HG03095 (cell line): ENCODE measurements around the gene ZNF223.

Experiments
- ATAC-seq: cut with Tn5 transposase; IDR thresholded peaks from one replicate; pipeline ENCODE4 v1.9.1; 2021; ENCODE audit warnings: moderate library complexity; ENCODE audit not compliant: unreplicated experiment

ZNF223 gene

DNA sequence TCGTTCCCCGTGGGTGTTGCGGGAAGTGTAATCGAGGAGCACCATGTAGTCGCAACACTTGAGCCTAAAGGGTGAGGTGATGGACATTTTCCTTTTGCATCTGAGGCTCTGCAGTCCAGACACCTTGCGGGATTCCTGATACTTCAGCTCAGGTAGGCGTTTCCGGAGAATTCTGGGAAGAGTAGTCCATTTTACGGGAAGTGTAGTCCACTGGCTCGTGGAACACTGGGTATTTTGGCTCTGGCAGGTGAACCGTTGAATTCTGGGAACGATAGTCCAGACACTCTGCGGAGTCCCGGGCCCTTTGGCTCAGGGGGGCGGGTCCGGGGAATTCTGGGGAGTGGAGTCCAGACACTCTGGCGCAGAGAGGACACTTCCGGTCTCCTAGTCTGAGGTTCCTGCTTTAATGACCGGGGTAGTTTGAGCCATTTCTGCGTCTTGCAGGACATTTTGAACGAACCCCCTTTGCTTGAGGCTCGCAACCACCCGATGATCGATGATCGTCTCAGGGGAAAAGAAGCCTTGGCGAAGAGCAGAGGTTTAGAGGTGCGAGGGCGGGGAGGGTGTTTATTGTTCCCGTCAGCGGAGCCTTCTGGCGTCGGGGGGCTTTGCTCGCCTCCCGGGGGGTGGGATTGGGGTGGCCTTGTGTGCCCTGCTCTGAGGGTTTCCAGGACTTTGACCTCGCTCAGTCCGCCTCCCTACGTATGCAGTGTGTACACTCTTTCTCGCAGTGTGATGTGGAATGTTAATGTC lies at the start of gene ZNF223:
TSS of gene ZNF223 (plus strand) at position 387 of the 753 bp plus-strand sequence. CDS start 3,141 bp downstream, outside the sequence.
- ATAC-seq = no peak

DNA sequence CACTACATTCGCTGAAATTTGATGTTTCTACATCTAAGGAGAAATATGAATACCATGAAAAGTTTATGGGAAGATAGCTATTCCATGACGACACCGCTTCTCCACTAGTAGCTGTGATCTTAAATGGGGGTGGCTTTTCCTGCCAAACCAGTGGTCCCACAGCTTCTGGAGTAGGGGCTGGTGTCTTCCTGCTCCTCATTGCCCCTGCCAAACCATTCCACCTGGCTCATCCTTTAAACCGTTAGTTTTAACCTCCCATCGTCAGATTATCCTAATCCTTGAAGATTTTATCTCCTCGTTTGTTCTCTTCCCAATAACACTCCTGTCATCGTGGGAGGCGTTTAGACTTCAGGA lies 49.6 kb upstream of the ZNF223 start:
- no peak for ATAC-seq

DNA sequence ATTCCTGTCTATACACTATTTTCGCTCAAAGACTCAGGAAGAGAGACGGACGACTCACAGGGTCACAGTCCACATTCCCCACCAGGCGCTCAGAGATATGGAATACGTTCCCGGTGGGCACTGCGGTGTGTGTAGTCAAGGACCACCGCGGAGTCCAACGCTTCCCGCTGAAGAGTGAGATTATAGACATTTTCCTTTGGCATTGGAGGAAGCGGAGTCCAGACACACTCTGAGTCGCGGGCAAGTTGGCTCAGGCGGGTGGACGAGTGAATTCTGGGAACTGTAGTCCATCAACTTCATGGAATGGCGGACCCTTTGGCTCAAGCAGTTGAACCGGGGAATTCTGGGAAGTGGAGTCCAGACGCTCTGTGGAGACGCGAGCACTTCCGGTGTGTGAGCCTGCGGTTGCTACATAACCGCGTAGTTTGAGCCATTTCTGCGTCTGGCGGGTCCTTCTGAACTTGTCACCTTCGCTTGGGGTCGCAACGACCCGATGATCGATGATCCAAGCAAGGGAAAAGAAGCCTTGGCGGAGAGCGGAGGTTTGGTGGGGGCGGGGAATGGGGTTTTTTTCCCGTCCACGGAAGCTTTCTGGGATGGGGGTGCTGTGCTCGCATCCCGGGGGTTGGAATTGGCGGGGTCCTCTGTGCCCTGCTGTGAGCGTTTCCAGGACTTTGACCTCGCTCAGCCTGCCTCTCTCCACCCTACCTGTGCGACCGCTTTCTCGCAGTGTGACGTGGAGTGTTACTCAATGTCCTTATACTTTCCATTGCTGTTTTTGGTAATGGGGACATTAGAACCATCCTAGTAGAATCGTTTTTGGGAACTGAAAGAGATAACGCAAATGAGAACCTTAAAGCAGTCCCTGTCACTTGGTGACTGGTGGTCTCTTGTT lies 49.0 kb upstream of the ZNF223 start, which contains the start of gene ZNF230:
TSS of gene ZNF230 (plus strand) at position 392 of the 895 bp plus-strand sequence. CDS start 4,122 bp downstream, outside the sequence.
- ATAC-seq = peak; percentile 76

DNA sequence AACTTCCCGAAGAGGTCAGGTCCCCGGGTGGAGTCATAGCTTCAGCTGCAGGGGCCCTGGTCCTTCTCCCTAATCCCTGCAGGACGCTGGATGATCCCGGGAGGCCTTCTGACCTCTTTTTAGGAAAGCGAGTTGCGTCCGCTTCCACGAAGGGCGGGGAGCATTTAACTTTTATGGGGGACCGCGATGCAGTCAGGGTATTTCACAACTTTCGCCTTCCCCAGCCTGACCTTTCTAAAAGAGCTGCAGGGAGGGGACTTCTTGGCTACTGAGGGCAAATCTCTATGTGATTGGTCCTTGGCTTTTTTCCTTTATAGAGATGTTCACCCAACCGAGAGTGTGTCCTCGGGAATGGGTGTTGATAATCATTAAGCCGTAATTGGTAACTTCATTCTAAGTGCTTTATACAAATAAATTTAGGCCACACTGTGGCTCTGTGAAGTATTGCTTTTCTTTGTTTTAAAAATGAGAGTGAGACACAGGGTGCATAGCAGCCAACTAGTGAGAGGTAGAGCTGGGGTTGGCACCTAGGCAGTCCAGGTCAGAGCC lies 48.3 kb upstream of the ZNF223 start:
- ATAC-seq = peak; percentile 16

DNA sequence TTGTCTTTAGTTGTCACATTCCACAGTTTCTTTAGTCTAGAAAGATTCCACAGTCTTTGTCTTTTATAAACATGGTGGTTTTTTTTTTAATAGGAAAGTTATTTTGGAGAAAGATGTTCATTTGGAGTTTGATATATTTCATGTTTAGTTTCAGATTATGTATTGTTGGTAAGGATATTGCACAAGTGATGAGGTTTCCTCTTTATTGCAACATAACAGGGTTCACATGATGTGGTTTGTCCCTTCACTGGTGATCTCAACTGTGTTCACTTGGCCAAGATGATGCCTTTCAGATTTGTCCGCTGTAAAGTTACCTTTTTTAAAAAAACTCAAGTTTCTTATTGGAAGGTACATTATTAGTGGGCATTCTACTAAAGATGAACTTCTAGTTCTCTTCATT lies 45.9 kb upstream of the ZNF223 start:
- no peak for ATAC-seq

DNA sequence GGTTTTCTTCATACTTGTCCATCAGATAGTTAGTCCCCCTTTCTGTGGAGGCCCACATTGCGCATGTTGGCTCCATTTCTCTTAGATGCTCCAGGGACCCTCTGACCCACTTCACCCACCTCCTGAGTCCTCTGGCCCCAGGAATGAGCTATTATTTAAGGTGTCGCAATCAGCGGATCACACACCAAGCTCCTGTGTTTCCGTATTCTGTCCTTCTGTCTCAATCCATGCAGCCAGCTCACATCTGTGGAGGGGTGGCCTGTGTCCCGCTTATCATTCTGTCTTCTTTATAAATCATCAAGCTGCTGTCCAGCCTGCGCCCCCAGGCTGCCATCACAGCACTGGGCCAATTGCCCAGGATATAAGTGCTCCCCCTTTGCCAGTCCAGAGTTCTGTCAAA lies 44.4 kb upstream of the ZNF223 start:
- no peak for ATAC-seq

DNA sequence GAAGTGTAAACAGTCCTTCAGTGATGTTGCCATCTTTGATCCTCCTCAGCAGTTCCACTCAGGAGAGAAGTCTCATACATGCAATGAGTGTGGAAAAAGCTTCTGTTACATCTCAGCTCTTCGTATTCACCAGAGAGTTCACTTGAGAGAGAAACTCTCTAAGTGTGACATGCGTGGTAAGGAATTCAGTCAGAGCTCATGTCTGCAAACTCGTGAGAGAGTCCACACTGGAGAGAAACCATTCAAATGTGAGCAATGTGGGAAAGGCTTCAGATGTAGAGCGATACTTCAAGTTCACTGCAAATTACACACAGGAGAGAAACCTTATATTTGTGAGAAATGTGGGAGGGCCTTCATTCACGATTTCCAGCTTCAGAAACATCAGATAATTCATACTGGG lies 41.4 kb upstream of the ZNF223 start:
- ATAC-seq = no peak

DNA sequence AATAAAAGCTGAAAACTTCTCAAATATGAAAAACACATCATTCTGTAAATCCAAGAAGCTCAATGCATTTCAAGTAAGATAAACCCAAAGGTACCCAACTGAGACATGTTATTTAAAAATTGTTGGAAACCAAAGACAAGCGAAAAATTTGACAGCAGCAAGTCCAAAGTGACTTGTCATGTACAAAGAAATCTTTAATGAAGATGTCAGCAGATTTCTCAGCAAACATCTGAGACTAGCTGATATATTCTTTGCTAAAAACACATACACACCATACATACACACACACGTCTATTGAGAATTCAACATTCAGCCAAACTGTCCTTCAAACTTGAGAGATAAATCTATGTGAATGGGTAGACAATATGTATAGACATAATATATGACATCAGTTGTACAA lies 32.3 kb upstream of the ZNF223 start:
- ATAC-seq = no peak

DNA sequence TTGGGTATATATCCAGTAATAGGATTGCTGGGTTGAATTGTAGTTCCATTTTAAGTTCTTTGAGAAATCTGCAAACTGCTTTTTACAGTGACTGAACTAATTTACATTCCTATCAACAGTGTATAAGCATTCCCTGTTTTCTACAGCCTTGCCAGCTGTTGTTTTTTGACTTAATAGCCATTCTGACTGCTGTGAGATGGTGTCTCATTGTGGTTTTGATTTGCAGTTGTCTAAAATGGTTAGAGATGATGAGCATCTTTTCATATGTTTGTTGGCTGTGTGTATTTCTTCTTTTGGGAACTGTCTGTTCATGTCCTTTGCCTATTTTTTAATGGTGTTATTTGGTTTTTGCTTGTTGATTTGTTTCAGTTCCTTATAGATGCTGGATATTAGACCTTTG lies 30.6 kb upstream of the ZNF223 start:
- ATAC-seq = no peak

DNA sequence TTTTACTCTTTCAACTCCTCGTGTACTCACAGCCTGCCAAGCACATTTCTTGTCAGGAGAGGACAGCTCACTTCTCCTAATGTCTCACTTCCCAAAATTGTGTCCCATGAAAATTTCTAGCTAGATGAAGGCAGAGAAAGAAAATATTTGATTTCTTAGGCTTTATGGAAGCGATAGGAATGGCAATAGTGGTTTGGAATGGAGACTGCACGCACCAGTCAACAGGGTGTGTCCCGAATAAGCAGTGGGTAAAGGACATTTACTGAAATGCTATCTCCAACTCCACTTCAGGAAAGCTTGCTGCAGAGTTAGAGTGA lies 27.0 kb upstream of the ZNF223 start:
- no peak for ATAC-seq

DNA sequence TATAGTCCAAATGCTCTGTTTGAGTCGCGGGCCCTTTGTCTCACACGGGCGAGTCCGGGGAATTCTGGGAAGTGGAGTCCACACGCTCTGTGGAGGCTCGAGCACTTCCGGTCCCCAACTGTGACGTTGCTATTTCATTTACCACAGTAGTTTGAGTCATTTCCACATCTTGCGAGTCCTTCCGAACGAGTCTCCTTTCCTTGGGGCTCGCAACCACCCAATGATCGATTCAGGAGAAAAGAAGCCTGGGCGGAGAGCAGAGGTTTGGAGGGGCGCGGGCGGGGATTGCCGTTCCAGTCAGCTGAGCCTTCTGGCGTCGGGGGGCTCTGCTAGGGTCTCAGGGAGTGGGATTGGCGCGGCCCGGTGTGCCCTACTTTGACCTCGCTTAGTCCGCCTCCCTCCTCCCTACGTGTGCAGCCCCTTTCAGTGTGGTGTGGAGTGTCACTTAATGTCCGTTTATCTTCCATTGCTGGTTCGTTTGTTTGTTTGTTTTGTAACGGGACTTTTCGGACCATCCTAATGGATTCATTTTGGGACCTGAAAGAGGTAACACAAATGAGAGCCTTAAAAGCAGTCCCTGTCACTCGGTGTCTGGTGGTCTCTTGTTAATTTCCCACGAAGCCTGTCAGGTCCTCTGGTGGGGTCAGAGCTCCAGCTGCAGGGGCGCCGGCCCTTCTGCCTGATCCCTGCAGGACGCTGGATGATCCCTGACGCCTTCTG lies 26.5 kb upstream of the ZNF223 start, which contains the start of gene ZNF222:
TSS of gene ZNF222 (plus strand) at position 163 of the 720 bp plus-strand sequence. CDS start at position 221, 58 bp downstream.
- ATAC-seq = no peak

DNA sequence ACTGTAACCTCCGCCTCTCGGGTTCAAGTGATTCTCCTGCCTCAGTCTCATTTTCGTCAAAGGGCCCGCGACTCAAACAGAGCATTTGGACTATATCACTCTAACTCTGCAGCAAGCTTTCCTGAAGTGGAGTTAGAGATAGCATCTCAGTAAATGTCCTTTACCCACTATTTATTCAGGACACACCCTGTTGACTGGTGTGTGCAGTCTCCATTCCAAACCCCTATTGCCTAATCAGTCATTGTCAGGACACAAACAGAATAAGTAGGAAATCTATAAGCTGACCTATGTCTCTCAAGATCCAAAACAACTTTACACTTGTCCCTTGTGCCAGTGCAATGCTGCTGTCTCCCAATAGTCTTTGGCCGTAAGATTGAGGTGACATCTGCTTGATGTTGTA lies 25.2 kb upstream of the ZNF223 start:
- ATAC-seq = no peak

DNA sequence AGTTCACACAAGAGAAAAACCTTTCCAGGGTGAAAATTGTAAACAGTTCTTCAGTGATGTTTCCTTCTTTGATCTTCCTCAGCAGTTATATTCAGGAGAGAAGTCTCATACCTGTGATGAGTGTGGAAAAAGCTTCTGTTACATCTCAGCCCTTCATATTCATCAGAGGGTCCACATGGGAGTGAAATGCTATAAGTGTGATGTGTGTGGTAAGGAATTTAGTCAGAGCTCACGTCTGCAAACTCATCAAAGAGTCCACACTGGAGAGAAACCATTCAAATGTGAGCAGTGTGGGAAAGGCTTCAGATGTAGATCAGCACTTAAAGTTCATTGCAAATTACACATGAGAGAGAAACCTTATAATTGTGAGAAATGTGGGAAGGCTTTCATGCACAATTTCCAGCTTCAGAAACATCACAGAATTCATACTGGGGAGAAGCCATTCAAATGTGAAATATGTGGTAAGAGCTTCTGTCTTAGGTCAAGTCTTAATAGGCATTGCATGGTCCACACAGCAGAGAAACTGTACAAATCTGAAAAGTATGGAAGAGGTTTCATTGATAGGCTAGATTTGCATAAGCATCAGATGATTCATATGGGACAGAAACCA lies 19.7 kb upstream of the ZNF223 start:
- ATAC-seq = no peak

DNA sequence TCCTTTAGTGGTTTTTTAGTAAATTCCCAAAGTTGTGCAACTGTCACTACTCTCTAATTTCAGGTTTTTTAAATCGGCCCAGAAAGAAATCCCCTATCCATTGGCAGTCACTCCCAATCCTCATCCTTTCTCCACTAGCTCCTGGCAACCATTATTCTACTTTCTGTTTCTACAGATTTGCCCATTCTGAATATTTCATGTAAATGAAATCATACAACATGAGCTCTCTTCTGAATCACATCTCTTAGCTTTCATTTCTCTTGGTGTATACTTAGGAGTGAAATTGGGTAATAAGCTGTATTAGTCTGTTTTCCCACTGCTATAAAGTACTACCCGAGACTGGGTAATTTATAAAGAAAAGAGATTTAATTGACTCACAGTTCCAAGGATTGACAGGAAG lies 9.7 kb upstream of the ZNF223 start:
- no peak for ATAC-seq

DNA sequence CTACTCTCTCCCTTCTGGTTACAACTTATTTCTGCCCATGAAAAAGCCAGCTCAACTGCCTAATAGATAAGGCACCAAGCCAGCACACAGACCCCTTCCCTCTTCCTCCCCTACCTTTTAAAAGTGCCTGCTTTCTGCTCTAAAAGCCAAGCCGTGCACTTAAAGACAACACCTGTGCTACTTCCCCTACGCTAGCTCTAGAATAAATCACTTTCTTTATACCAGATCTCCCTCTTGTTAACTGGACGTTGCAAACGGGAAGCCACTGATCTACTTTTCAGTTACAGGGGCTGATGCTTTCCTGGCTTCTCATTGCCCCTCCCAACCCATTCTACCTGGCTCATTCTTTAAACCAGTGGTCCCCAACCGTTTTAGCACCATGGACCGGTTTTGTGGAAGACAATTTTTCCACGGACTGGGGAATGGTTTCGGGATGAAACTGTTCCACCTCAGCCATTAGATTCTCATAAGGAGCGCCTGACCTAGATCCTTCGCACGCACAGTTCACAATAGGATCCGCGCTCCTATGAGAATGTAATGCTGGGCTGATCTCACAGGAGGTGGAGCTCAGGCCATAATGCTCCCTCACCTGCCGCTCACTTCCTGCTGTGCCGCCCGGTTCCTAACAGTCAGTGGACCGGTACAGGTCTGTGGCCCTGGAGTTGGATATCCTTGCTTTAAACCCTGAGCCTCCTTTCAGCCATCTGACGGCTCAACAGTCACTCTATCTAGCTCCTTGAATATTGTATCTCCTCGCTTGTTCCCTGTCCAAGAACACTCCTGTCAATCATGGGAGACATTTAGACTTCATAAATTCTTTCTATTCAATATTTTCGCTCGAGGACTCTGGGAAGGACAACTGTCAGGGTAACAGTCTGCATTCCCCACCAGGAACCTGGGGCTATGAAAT lies 841 bp upstream of the ZNF223 start:
- no peak for ATAC-seq

DNA sequence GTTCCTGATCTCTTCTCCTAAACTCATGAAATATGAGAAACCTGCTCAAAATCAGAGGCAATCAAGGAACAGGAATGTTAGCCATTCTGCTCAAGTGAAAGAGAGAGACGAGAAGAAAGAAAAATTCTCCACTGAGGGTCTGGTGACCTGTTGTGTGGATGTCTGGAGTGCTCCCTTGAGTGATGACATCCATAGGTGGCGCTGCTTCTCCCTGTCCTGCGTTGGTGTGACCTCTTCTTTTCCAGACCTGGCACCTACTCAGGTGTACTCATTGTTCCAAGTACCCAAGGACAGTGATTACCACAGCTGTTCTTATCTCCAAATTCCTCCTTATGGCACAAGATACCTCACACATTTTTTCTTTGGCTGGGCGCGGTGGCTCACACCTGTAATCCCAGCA lies 4.0 kb downstream of the ZNF223 start:
- ATAC-seq = no peak

DNA sequence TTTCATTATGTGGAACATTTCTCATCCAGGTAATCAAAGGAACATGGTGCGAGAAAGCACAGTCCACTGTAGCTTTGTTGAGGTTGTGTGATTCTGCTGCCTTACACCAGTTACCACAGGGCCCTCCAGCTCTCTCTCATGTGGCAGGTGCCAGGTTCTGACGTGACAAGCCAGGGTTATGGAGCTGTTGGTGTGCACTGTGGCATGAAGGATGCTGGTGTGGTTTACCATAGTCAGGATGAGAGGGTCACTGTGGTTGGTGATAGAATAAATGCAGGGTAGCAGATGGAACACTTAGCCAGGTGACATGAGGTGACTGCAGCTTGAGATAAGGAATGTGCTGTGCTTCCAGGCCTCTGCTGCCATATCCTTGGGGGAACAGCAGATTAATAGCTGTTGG lies 7.4 kb downstream of the ZNF223 start:
- ATAC-seq = no peak

DNA sequence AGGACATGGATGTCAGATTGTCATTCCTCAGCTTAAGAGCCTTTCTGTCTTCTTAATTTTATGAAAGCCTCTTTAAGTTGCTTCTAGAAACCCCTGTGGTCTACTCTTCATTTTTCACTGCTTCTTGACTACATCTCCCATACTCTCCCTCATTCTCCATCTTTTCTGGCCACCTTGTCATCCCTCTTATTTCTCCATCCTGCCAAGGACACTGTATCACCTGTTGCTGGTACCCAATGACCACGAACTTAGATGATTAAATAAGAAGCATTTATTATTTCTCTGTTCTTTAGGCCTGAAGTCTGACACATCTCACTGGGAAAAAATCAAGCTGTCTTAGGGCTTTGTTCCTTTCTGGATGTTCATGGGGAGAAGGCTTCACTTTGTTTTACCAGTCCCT lies 9.2 kb downstream of the ZNF223 start:
- no peak for ATAC-seq

DNA sequence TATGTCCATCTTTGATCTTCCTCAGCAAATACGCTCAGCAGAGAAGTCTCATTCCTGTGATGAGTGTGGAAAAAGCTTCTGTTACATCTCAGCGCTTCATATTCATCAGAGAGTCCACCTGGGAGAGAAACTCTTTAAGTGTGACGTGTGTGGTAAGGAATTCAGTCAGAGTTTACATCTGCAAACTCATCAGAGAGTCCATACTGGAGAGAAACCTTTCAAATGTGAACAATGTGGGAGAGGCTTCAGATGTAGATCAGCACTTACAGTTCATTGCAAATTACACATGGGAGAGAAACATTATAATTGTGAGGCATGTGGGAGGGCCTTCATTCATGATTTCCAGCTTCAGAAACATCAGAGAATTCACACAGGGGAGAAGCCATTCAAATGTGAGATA lies 14.5 kb downstream of the ZNF223 start:
- no peak for ATAC-seq

DNA sequence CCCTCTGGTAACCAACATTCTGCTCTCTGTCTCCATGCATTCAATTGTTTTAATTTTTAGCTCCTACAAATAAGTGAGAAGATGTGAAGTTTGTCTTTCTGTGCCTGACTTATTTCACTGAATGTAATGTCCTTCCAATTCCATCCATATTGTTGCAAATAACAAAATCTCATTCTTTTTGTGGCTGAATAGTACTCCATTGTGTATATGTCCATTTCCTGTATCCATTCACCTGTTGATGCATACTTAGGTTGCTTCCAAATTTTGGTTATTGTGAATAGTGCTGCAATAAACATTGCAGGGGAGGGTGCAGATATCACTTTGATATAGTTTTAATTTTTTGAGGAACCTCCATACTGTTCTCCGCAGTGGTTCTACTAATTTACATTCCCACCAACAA lies 17.6 kb downstream of the ZNF223 start:
- ATAC-seq = no peak
